RWPE2 (cell line): ENCODE results near the gene CDO1.

ENCODE experiments used
- ATAC-seq: fragments of 200-7000 bp; cut with Tn5 transposase; 3 replicates; pipeline ENCODE4 v1.9.1; 2021; ENCODE audit warnings: low read depth
- DNase-seq: peaks from one replicate; pipeline ENCODE4 v3.0.0-alpha.2; 2020; ENCODE audit warnings: low spot score
- H3K27ac ChIP-seq: fragments of 450-650 bp; 2 replicates; pipeline ENCODE4 v1.5.1; 2017; ENCODE audit warnings: mild to moderate bottlenecking; ENCODE audit not compliant: poor library complexity, severe bottlenecking
- H3K27me3 ChIP-seq: fragments of 250-450 bp; sonication (Bioruptor Pico); 2 replicates; pipeline ENCODE4 v1.5.1; 2021; ENCODE audit warnings: mild to moderate bottlenecking, moderate library complexity; ENCODE audit not compliant: insufficient read depth, poor library complexity, severe bottlenecking
- H3K36me3 ChIP-seq: fragments of 250-450 bp; sonication (Bioruptor Pico); 2 replicates; pipeline ENCODE4 v1.5.1; 2020; ENCODE audit warnings: low read depth, mild to moderate bottlenecking, moderate library complexity
- H3K4me1 ChIP-seq: fragments of 250-450 bp; sonication (Bioruptor Pico); 2 replicates; pipeline ENCODE4 v1.5.1; 2021; ENCODE audit warnings: mild to moderate bottlenecking, moderate library complexity; ENCODE audit not compliant: insufficient read depth, poor library complexity, severe bottlenecking
- H3K4me3 ChIP-seq: fragments of 250-450 bp; sonication (Bioruptor Pico); 2 replicates; pipeline ENCODE4 v1.5.1; 2021; ENCODE audit warnings: mild to moderate bottlenecking, moderate library complexity; ENCODE audit not compliant: severe bottlenecking
- H3K9me3 ChIP-seq: fragments of 250-450 bp; sonication (Bioruptor Pico); 2 replicates; pipeline ENCODE4 v1.5.1; 2021; ENCODE audit warnings: mild to moderate bottlenecking, moderate library complexity; ENCODE audit not compliant: severe bottlenecking
- CTCF ChIP-seq: fragments of 450-650 bp; IDR thresholded peaks from one replicate; pipeline ENCODE4 v1.5.1; 2017; ENCODE audit warnings: mild to moderate bottlenecking, moderate library complexity; ENCODE audit not compliant: poor library complexity, severe bottlenecking

CDO1 gene

GRCh38 chr5:115807654-115808052, 8.8 kb downstream of the CDO1 start:
- H3K27me3 ChIP-seq: peaks cover 7% of the 10 kb centered on the region
- H3K9me3 ChIP-seq: no peaks in the 10 kb centered on the region
- no peak overlapping the region for H3K27ac ChIP-seq
- DNase-seq (no peak), ATAC-seq (no peak)
- TF ChIP-seq CTCF: no peak
- H3K4me1 ChIP-seq: no peaks in the 10 kb centered on the region
- H3K4me3 ChIP-seq: no peak overlapping the region
- no peaks in the 10 kb centered on the region for H3K36me3 ChIP-seq

GRCh38 chr5:115806986-115807653, 9.3 kb downstream of the CDO1 start:
- ATAC-seq (no peak), DNase-seq (no peak)
- Histone ChIP-seq H3K9me3 (no peaks in the 10 kb centered on the region), H3K27me3 (peaks cover 2% of the 10 kb centered on the region), H3K4me3 (no peak overlapping the region), H3K27ac (no peak overlapping the region), H3K4me1 (no peaks in the 10 kb centered on the region), H3K36me3 (no peaks in the 10 kb centered on the region)
- TF ChIP-seq CTCF: no peak

GRCh38 chr5:115801984-115802383, 14.5 kb downstream of the CDO1 start:
- H3K27me3 ChIP-seq: no peaks in the 10 kb centered on the region
- H3K27ac ChIP-seq: no peak overlapping the region
- H3K9me3 ChIP-seq: no peaks in the 10 kb centered on the region
- TF ChIP-seq CTCF: no peak
- H3K4me1 ChIP-seq: no peaks in the 10 kb centered on the region
- no peak overlapping the region for H3K4me3 ChIP-seq
- ATAC-seq (no peak), DNase-seq (no peak)
- no peaks in the 10 kb centered on the region for H3K36me3 ChIP-seq

- Histone ChIP-seq H3K27ac (no peak overlapping the region), H3K9me3 (no peaks in the 10 kb centered on the region), H3K27me3 (no peaks in the 10 kb centered on the region), H3K36me3 (no peaks in the 10 kb centered on the region), H3K4me1 (no peaks in the 10 kb centered on the region), H3K4me3 (no peak overlapping the region)
- DNase-seq: no peak
- no peak for TF ChIP-seq CTCF
- ATAC-seq: no peak
Observed at GRCh38 chr5:115801152-115801551, 15.3 kb downstream of the CDO1 start.

- Histone ChIP-seq H3K4me1 (no peaks in the 10 kb centered on the region), H3K4me3 (no peak overlapping the region), H3K27ac (no peak overlapping the region), H3K9me3 (no peaks in the 10 kb centered on the region), H3K27me3 (peaks cover 3% of the 10 kb centered on the region), H3K36me3 (no peaks in the 10 kb centered on the region)
- ATAC-seq (no peak), DNase-seq (no peak)
- no peak for TF ChIP-seq CTCF
Observed at GRCh38 chr5:115800108-115800507, 16.4 kb downstream of the CDO1 start.
